H1 (cell line): ENCODE results near the gene CALML5. TPM values are rescaled to one million over a fixed set of nuclear protein-coding genes. Genes with fewer than 3 reads are reported as not detected.

Experiments
- polyA plus RNA-seq, 7 experiments: library from polyadenylated mRNA; depleted of rRNA in 3 of 7; stranded (reverse) in 5 of 7; unstranded in 2 of 7; fragments of >200 nt in 5 of 7; fragments of 200-250 nt in 2 of 7; gene quantifications; 1 replicate in 5 of 7; 2 replicates in 1 of 7; 4 replicates in 1 of 7; pipeline versions ENCODE4 v1.2.1 to v1.2.3, GENCODE V29; 2011 to 2013; ENCODE audit warnings: missing spikeins in 2 of 7, mixed read lengths in 2 of 7
- total RNA-seq: library from RNA; stranded (reverse); fragmentation: NEBNext Ultra II Directional; extraction: Animal tissue kit (Norgen Biotek cat#: 25700); gene quantifications from 2 replicates; pipeline ENCODE4 v1.2.1, GENCODE V29; 2021

Gene CALML5
- total and polyA plus RNA-seq, 2 of the 8 experiments (the other 6 are each of a cell fraction or from before 2014, with no cell fraction given): not detected

Other genes with a start within 250 kb of the CALML5 start
- gene UCN3, start 134.6 kb downstream of the CALML5 start, total RNA-seq: not detected in 2 replicates
- not detected in 2 replicates for gene UCN3, start 134.6 kb downstream of the CALML5 start, polyA plus RNA-seq (2011; rRNA removed)
- gene TUBAL3, start 94.7 kb downstream of the CALML5 start, total RNA-seq: not detected in 2 replicates
- gene TUBAL3, start 94.7 kb downstream of the CALML5 start, polyA plus RNA-seq (2011; rRNA removed): 0.05 and 0.17 TPM in 2 replicates
- 109 and 117 TPM in 2 replicates for gene NET1, start 87.0 kb downstream of the CALML5 start, total RNA-seq
- 21.5 and 24.3 TPM in 2 replicates for gene NET1, start 87.0 kb downstream of the CALML5 start, polyA plus RNA-seq (2011; rRNA removed)
- gene CALML3, start 25.4 kb upstream of the CALML5 start, total RNA-seq: not detected in 2 replicates
- gene CALML3, start 25.4 kb upstream of the CALML5 start, polyA plus RNA-seq (2011; rRNA removed): not detected in 2 replicates
- 20.2 and 22.2 TPM in 2 replicates for gene ASB13, start 167.0 kb upstream of the CALML5 start, total RNA-seq
- 12.3 and 17.0 TPM in 2 replicates for gene ASB13, start 167.0 kb upstream of the CALML5 start, polyA plus RNA-seq (2011; rRNA removed)
- gene TASOR2, start 185.3 kb upstream of the CALML5 start, total RNA-seq: 73.8 and 74.9 TPM in 2 replicates
- gene TASOR2, start 185.3 kb upstream of the CALML5 start, polyA plus RNA-seq (2011; rRNA removed): 11.8 and 13.1 TPM in 2 replicates